Gastrocnemius medialis (tissue), 4 donors: ENCODE results near the gene TRIM46. TPM values are rescaled to one million over a fixed set of nuclear protein-coding genes. Genes with fewer than 3 reads are reported as not detected.
"Not testable (repeated sequence)": the region's sequence is repeated elsewhere in the genome, so short reads cannot be mapped to it uniquely, and the experiment has no call there.

Experiments used
- ATAC-seq, 2 donors: fragments of 150-250 bp; one replicate each; pipeline ENCODE4 v1.9.1; 2016
- DNase-seq, 2 donors: peaks; one replicate each; pipeline ENCODE4 v3.0.0-alpha.2; 2019
- H3K27ac ChIP-seq, 4 donors: fragments of 200-600 bp; sonication (generic); 1 replicate in 1 of 4; 2 replicates in 3 of 4; pipeline ENCODE4 v1.5.1; 2016 to 2018; ENCODE audit warnings: mild to moderate bottlenecking in 2 of 4, moderate library complexity in 1 of 4
- H3K27me3 ChIP-seq, 3 donors: fragments of 200-600 bp; sonication (generic) in 2 of 3; 1 replicate in 1 of 3; 2 replicates in 2 of 3; pipeline versions ENCODE4 v1.5.1 to v1.6.0; 2016 to 2019; ENCODE audit warnings: mild to moderate bottlenecking in 1 of 3, moderate library complexity in 1 of 3
- H3K36me3 ChIP-seq, 2 donors: fragments of 200-600 bp; sonication (generic) in 1 of 2; one replicate each; pipeline ENCODE4 v1.5.1; 2017 to 2018
- H3K4me1 ChIP-seq, 2 donors: fragments of 200-600 bp; sonication (generic) in 1 of 2; one replicate each; pipeline ENCODE4 v1.5.1; 2016 to 2017; ENCODE audit warnings: mild to moderate bottlenecking in 2 of 2
- H3K4me3 ChIP-seq, 4 donors: fragments of 200-600 bp; sonication (generic) in 3 of 4; 1 replicate in 1 of 4; 2 replicates in 3 of 4; pipeline ENCODE4 v1.5.1; 2016 to 2019; ENCODE audit warnings: mild to moderate bottlenecking in 2 of 4
- H3K9me3 ChIP-seq, 3 donors: fragments of 200-600 bp; sonication (generic) in 2 of 3; 1 replicate in 1 of 3; 2 replicates in 2 of 3; pipeline ENCODE4 v1.5.1; 2016 to 2019
- CTCF ChIP-seq, 5 experiments: fragments of 450-650 bp in 3 of 5; fragments of 200-600 bp in 2 of 5; sonication (generic) in 2 of 5; IDR thresholded peaks in 4 of 5; conservative IDR thresholded peaks in 1 of 5; 1 replicate in 4 of 5; 2 replicates in 1 of 5; pipeline ENCODE4 v1.5.1; 2016 to 2019; ENCODE audit warnings: antibody characterized with exemption in 5 of 5, mild to moderate bottlenecking in 3 of 5, moderate library complexity in 3 of 5
- POLR2A ChIP-seq, 2 donors: fragments of 450-650 bp; IDR thresholded peaks; one replicate each; pipeline ENCODE4 v1.6.1; 2017; ENCODE audit warnings: antibody characterized with exemption in 2 of 2, mild to moderate bottlenecking in 2 of 2, moderate library complexity in 2 of 2
- in situ Hi-C, 4 donors: fragments of 200-750 bp; cut with MboI; loops; one replicate each; pipeline versions ENCODE4 v1.15.0 to v1.8.0; 2017; ENCODE audit warnings: low sequenced_read_pairs in 4 of 4
- intact Hi-C: fragments of 100-400 bp; cut with DNase I; formaldehyde crosslinking; loops from one replicate; pipeline ENCODE4 v1.15.1; 2023; ENCODE audit warnings: low total_unique reads
- total RNA-seq, 4 donors: library from RNA; depleted of rRNA; stranded (reverse); fragments of >200 nt; gene quantifications; one replicate each; pipeline versions ENCODE4 v1.1.0 to v1.2.3, GENCODE V29; 2016

The TRIM46 gene
- total RNA-seq, 4 donors from 2014 or later = not detected

- intact Hi-C loops (no loop called here), in situ Hi-C loops (no loop called here)
- TF ChIP-seq POLR2A (IDR thresholded peaks at IDR 0.05) (no peak), CTCF (IDR thresholded peaks at IDR 0.05 in 4 of 5, conservative IDR thresholded peaks at IDR 0.05 in 1 of 5) (no peak)
- no peaks in the 10 kb centered on the region for H3K9me3 ChIP-seq
- no peaks in the 10 kb centered on the region for H3K4me1 ChIP-seq
- H3K27me3 ChIP-seq = no peaks in the 10 kb centered on the region
- no peaks in the 10 kb centered on the region for H3K36me3 ChIP-seq
- no peak overlapping the region for H3K27ac ChIP-seq
- H3K4me3 ChIP-seq = no peak overlapping the region
- DNase-seq = no peak
- no peak for ATAC-seq
These were observed 28.2 kb upstream of the TRIM46 start for GRCh38 chr1:155145491-155145890.

- H3K36me3 ChIP-seq, intact Hi-C loops, H3K4me1 ChIP-seq, H3K9me3 ChIP-seq, ATAC-seq, in situ Hi-C loops, H3K27me3 ChIP-seq, DNase-seq, H3K27ac ChIP-seq, H3K4me3 ChIP-seq: not testable (repeated sequence)
These were observed 17.5 kb upstream of the TRIM46 start for GRCh38 chr1:155155996-155156643.

- no peak overlapping the region for H3K27ac ChIP-seq
- H3K27me3 ChIP-seq = no peaks in the 10 kb centered on the region
- no peak overlapping the region for H3K4me3 ChIP-seq
- intact Hi-C loops = no loop called here
- in situ Hi-C loops = no loop called here
- no peaks in the 10 kb centered on the region for H3K36me3 ChIP-seq
- TF ChIP-seq POLR2A (IDR thresholded peaks at IDR 0.05) = no peak
- no peak for TF ChIP-seq CTCF (IDR thresholded peaks at IDR 0.05 in 4 of 5, conservative IDR thresholded peaks at IDR 0.05 in 1 of 5)
- ATAC-seq (no peak), DNase-seq (no peak)
- H3K9me3 ChIP-seq = no peaks in the 10 kb centered on the region
- H3K4me1 ChIP-seq = no peaks in the 10 kb centered on the region
These were observed 14.7 kb upstream of the TRIM46 start for GRCh38 chr1:155158991-155159390.

GRCh38 chr1:155160128-155160527 is 13.5 kb upstream of the TRIM46 start:
- DNase-seq (no peak), ATAC-seq (no peak)
- H3K36me3 ChIP-seq = no peaks in the 10 kb centered on the region
- H3K9me3 ChIP-seq = no peaks in the 10 kb centered on the region
- no peak for TF ChIP-seq POLR2A (IDR thresholded peaks at IDR 0.05)
- no peak overlapping the region for H3K27ac ChIP-seq
- in situ Hi-C loops (no loop called here), intact Hi-C loops (no loop called here)
- no peaks in the 10 kb centered on the region for H3K27me3 ChIP-seq
- H3K4me3 ChIP-seq = no peak overlapping the region
- no peaks in the 10 kb centered on the region for H3K4me1 ChIP-seq

GRCh38 chr1:155162631-155163030 is 11.0 kb upstream of the TRIM46 start:
- H3K27ac ChIP-seq, intact Hi-C loops, H3K27me3 ChIP-seq, ATAC-seq, H3K4me3 ChIP-seq, DNase-seq, H3K9me3 ChIP-seq, in situ Hi-C loops, H3K36me3 ChIP-seq: not testable (repeated sequence)
- peaks cover 11 to 12% of the 10 kb centered on the region in 2 donors for H3K4me1 ChIP-seq

GRCh38 chr1:155163785-155164184 is 9.9 kb upstream of the TRIM46 start:
- H3K4me3 ChIP-seq, in situ Hi-C loops, DNase-seq, ATAC-seq, H3K9me3 ChIP-seq, intact Hi-C loops, H3K27ac ChIP-seq, H3K27me3 ChIP-seq, H3K36me3 ChIP-seq: not testable (repeated sequence)
- peaks cover 15% of the 10 kb centered on the region in 2 donors for H3K4me1 ChIP-seq

- intact Hi-C loops, H3K27ac ChIP-seq, H3K36me3 ChIP-seq, H3K4me3 ChIP-seq, DNase-seq, H3K9me3 ChIP-seq, H3K27me3 ChIP-seq, ATAC-seq: not testable (repeated sequence)
- in situ Hi-C loops = loop anchor here (5.0 kb wide), 1 partner anchor 72 kb away; no protein-coding TSS in a partner anchor
- peaks cover 15% of the 10 kb centered on the region in 2 donors for H3K4me1 ChIP-seq
These were observed 9.0 kb upstream of the TRIM46 start for GRCh38 chr1:155164625-155165024.
